GM20431 (cell line): ENCODE measurements around the gene PNRC1.
"Not testable (repeated sequence)": the region's sequence is repeated elsewhere in the genome, so short reads cannot be mapped to it uniquely, and the experiment has no call there.

Experiments used
- in situ Hi-C: fragments of 300-500 bp; cut with MseI, MboI; formaldehyde crosslinking; loops from one replicate; pipeline ENCODE4 v1.15.0; 2020; ENCODE audit warnings: low sequenced_read_pairs; ENCODE audit not compliant: unreplicated experiment

Gene PNRC1

GRCh38 chr6:89080281-89081128 lies at the start of gene PNRC1:
PNRC1 (plus strand) TSS chr6:89080751; CDS start chr6:89080895, 144 bp downstream.
- in situ Hi-C loops = no loop called here

GRCh38 chr6:89032599-89032998 lies 48.0 kb upstream of the PNRC1 start:
- in situ Hi-C loops = no loop called here

- in situ Hi-C loops = no loop called here
Measured at GRCh38 chr6:89033461-89033860, 47.1 kb upstream of the PNRC1 start.

GRCh38 chr6:89034116-89034515 lies 46.4 kb upstream of the PNRC1 start:
- in situ Hi-C loops = not testable (repeated sequence)

DNA sequence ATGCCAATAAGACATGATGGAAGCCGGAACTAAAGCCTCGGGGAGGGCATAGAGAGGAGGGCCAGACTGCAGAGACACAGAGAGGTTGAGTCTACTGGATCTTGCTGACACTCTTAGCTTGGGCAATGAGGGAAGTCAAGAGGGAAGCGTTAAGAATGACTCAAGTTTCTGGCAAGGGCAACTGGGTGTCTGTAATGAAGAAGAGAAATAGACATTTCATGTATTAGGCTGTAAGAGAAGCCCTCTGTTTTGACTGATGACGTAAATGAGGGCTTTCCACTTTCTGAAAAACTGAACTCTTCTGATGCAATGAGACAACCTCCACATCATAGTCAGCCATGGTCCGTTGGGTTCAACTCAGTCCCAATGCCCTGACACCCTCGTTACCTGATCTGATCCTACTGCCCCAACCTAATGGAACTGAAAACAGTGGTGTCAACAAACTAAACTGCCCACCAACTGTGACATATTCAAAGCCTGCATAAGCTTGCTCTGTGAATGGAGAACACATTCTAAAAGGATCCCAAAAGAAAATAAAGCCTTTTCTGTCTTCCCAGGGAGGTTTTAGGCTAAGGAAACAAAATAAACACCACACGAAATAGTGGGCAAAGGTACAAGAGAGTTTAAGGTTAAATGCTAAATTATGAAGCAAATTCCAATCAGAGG lies 45.8 kb upstream of the PNRC1 start:
- in situ Hi-C loops = no loop called here

DNA sequence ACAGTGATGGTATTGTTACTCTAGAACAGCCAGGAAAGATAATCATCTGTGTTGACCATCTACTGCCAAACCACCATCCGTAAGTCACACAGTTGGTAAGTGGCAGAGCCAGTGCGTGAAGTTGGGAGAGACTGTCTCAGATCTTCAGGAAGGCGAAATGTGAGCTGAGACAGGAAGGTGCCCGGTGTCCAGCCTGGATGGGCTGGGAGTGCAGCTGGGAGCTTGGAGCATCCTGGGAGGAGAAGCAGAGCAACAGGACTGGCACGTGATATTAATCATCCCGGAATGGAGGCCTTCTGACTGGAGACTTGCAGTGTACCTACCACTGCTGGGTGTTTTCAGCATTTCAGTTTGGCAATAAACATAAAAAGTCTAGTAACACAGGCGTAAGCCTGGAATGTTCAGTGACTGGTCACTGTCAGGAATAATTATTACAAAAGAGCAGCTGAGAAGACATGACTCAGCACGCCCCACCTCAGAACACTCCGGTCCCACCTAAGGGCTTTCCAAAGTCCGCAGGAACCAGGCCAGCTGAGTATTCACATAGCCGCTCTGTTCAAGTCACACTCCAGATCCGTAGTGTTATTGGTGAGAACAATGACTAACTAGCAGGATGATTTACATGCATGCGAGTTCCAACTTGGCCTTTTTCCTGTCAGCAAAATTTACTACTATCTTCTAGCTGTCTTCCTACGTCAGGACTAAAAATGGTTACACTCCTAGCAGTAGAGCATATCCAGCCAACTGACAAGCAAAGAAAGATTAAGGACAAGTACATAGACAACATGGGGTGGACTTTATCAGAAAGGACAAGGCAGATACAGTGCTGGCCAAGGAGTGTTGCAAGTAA lies 45.1 kb upstream of the PNRC1 start:
- in situ Hi-C loops = no loop called here

GRCh38 chr6:89037141-89037900 lies 43.2 kb upstream of the PNRC1 start:
- in situ Hi-C loops = no loop called here

DNA sequence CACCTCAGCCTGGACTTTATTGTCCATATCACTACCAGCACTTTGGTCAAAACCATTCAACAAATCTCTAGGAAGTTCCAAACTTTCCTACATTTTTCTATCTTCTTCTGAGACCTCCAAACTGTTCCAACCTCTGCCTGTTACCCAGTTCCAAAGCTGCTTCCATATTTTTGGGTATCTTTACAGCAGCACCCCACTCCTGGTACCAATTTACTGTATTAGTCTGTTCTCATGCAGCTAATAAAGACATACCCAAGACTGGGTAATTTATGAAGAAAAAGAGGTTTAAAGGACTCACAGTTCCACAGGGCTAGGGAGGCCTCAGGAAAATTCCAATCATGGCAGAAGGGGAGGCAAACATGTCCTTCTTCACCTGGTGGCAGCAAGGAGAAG lies 42.7 kb upstream of the PNRC1 start:
- in situ Hi-C loops = not testable (repeated sequence)

- in situ Hi-C loops = no loop called here
Measured at GRCh38 chr6:89042664-89043063, 37.9 kb upstream of the PNRC1 start.

DNA sequence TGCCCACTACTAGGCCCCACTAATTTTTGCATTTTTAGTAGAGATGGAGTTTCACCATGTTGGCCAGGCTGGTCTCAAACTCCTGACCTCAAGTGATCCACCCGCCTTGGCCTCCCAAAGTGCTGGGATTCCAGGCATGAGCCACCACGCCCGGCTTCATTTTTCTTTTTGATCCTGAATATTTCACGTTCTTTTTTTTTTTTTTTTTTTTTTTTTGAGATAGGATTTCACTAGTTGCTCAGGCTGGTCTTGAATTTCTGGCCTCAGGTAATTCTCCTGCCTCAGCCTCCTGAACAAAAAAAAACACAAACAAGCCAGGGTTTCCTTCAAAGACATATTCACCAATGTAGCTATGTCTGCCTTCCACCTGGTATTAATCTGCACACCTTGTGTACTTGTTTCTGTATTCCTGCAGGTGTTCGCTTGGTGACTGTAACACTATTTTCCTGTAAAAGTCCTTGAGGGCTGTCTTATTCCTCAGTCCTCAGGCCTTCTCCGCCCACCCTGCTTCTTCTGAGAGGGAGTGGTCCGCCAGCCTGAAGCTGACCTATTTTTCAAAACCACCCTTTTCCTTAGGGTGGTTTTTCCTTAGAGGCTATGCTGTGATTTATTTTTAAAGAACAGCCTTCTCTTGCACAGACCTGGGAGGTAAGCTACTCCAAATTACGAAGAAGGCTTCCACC lies 36.1 kb upstream of the PNRC1 start:
- in situ Hi-C loops = no loop called here

DNA sequence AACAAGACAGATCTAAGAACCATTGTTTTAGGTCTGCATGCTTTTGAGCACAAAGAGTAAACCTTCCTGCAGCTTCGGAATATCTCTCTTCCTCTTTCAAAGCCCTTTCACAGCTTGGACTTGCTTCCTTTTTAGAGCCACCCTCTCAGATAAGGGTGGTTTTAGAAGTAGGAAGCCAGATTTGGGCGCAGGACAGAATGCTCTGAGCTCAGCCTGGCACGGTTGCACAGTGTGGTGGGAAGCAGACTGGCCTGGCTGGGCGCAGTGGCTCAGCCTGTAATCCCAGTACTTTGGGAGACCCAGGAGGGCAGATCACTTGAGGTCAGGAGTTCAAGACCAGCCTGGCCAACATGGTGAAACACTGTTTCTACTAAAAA lies 35.6 kb upstream of the PNRC1 start:
- in situ Hi-C loops = no loop called here

GRCh38 chr6:89045576-89045975 lies 35.0 kb upstream of the PNRC1 start:
- in situ Hi-C loops = no loop called here

DNA sequence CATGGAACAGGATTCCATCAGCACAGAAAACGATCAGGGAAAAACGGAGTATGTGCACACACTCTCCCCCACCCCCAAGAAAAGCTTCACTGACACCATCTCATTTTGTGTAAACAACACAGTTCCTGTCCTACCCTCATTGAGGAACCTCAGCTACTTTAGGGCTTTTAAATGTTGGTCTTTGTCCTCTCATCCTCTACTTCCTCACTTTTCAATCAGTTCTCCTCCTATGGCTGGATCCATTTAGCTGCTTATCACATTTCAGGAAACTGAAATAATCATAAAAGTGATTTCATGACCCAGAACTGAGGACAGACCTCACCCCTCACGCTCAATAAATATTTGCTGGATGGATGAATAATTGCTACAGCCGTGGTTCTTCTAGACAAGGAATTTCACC lies 33.1 kb upstream of the PNRC1 start:
- in situ Hi-C loops = no loop called here

DNA sequence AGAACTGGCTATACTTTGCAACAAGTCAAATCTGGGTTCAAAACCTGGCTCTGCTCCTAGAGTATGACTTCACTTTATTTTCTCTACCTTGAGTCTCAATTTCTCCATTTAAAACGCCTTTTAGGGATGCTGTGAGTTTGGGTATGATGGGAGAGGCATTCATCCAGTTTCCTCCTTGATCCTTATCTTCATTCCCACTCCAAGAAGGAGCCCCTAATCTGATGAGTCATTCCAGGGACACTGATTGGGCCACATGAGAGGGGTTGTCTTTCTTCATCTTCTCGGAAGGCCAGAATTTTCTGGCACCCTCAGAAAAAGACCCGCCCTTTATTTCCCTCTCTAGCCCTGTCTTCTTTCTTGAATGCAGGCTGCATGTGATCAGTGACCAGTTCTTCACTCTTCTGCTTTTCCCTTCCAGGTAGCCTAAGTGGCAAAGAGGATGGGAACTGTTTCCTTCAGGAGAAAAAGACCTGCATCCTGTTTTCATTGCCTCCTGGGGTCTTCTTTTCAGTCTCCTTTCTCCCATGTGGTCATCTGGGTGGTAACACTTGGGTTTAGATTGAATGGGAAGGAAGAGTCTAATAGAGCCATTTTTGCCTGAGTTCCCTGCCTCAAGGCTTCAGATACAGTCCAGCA lies 32.1 kb upstream of the PNRC1 start:
- in situ Hi-C loops = no loop called here

- in situ Hi-C loops = no loop called here
Measured at GRCh38 chr6:89048985-89049384, 31.6 kb upstream of the PNRC1 start.

- in situ Hi-C loops = no loop called here
Measured at GRCh38 chr6:89050155-89050554, 30.4 kb upstream of the PNRC1 start.

GRCh38 chr6:89050697-89051096 lies 29.9 kb upstream of the PNRC1 start:
- in situ Hi-C loops = no loop called here

DNA sequence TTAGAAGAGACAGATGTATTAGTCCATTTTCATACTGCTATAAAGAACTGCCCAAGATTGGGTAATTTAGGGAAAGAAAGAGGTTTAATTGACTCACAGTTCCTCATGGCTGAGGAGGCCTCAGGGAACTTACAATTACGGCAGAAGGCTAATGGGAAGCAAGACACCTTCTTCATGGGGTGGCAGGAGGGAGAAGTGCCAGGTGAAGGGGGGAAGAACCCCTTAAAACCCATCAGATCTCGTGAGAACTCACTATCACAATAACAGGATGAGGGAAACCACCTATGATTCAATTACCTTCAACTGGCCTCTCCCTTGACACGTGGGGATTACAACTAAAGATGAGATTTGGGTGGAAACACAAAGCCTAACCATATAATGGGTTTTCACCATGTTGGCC lies 28.9 kb upstream of the PNRC1 start:
- in situ Hi-C loops = no loop called here

- in situ Hi-C loops = no loop called here
Measured at GRCh38 chr6:89054208-89054607, 26.3 kb upstream of the PNRC1 start.
